AG04450 (cell line): ENCODE results near the gene RNF123. TPM values are rescaled to one million over a fixed set of nuclear protein-coding genes. Genes with fewer than 3 reads are reported as not detected.

Source experiments
- CTCF ChIA-PET: fragments of 300-600, 350-600 bp; formaldehyde crosslinking; extraction: SDS; loops from one replicate; lab custom pipeline; 2022; ENCODE audit warnings: antibody characterized with exemption, inconsistent platforms; lab: Charles Lee
- POLR2A ChIA-PET: fragments of 350-600 bp; formaldehyde crosslinking; extraction: SDS; loops from one replicate; lab custom pipeline; 2021; ENCODE audit warnings: antibody characterized with exemption, inconsistent platforms; lab: Yijun Ruan, JAX
- DNase-seq: peaks from one replicate; pipeline ENCODE4 v3.0.0-alpha.2; 2011; ENCODE audit warnings: low read depth, low spot score
- H3K27ac ChIP-seq: one replicate; pipeline ENCODE4 v1.5.1; 2012; ENCODE audit warnings: low read depth, low read length, control low read depth
- H3K27me3 ChIP-seq: one replicate; pipeline ENCODE4 v1.6.0; 2012; ENCODE audit warnings: low read length; ENCODE audit not compliant: control insufficient read depth, insufficient read depth
- H3K4me3 ChIP-seq: 2 replicates; pipeline ENCODE4 v1.5.1; 2011; ENCODE audit warnings: mild to moderate bottlenecking, low read depth, low read length, control low read depth
- H3K9me3 ChIP-seq: 2 replicates; pipeline ENCODE4 v1.5.1; 2012; ENCODE audit warnings: low read length; ENCODE audit not compliant: control insufficient read depth, insufficient read depth
- polyA plus RNA-seq: library from polyadenylated mRNA; depleted of rRNA; stranded (reverse); fragments of >200 nt; gene quantifications from 2 replicates; pipeline ENCODE4 v1.2.3, GENCODE V29; 2011
- TF ChIP-seq, protein P1 (sequence below): IDR thresholded peaks from 2 replicates; pipeline ENCODE4 v1.5.1; 2011; ENCODE audit warnings: low read depth, low read length, control low read depth, inconsistent platforms

RNF123 gene
- polyA plus RNA-seq, 1 experiment: 22.9 TPM

DNA sequence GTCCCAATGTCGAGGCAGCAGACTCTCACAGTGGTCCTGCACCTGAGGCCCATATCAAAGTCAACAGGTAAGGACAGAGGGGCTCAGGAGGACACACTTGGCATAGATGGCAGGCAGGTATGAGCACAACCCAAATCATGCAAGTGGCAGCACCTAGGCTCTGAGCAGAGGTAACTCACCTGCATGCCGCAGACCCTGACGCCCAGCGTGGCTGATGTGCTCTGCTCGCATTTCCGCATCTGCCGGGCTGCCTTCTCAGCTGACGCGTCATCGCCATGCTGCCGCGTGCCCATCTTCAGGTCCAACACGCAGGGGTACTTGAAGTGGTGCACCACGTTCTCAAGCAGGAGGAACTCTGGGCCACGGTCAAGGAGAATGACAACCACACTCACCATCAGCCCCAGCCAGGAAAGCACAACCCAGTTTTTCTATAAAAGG is 38.6 kb downstream of the RNF123 start:
- no peaks in the 10 kb centered on the region for H3K27me3 ChIP-seq
- no peak overlapping the region for H3K4me3 ChIP-seq
- TF ChIP-seq, protein P1, sequence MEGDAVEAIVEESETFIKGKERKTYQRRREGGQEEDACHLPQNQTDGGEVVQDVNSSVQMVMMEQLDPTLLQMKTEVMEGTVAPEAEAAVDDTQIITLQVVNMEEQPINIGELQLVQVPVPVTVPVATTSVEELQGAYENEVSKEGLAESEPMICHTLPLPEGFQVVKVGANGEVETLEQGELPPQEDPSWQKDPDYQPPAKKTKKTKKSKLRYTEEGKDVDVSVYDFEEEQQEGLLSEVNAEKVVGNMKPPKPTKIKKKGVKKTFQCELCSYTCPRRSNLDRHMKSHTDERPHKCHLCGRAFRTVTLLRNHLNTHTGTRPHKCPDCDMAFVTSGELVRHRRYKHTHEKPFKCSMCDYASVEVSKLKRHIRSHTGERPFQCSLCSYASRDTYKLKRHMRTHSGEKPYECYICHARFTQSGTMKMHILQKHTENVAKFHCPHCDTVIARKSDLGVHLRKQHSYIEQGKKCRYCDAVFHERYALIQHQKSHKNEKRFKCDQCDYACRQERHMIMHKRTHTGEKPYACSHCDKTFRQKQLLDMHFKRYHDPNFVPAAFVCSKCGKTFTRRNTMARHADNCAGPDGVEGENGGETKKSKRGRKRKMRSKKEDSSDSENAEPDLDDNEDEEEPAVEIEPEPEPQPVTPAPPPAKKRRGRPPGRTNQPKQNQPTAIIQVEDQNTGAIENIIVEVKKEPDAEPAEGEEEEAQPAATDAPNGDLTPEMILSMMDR: no peak
- ChIA-PET CTCF (no interaction called here), POLR2A (no interaction called here)
- DNase-seq: no peak
- H3K27ac ChIP-seq: no peak overlapping the region
- H3K9me3 ChIP-seq: no peaks in the 10 kb centered on the region

DNA sequence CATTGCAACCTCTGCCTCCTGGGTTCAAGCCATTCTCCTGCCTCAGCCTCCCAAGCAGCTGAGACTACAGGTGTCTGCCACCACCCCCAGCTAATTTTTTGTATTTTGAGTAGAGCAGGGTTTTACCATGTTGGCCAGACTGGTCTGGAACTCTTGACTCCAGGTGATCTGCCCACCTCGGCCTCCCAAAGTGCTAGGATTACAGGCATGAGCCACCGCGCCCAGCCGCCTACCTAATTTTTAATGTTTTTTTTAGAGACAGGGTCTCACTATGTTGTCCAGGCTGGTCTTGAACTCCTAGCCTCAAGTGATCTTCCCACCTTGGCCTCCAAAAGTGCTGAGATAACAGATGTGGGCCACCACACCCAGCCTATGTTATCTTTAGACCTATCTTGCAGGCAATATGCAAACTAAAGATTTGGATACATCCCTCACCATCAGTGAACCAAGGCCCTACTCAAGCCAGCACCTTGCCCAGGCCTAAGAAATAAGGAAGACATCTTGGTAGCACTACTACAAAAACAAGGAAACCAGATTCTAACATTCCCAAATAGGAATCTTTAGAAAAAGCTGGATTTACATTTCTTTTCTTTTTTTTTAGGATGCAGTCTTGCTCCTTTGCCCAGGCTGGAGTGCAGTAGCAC is 40.7 kb downstream of the RNF123 start:
- TF ChIP-seq, protein P1: no peak
- Histone ChIP-seq H3K27me3 (no peaks in the 10 kb centered on the region), H3K9me3 (no peaks in the 10 kb centered on the region), H3K4me3 (no peak overlapping the region), H3K27ac (no peak overlapping the region)
- ChIA-PET CTCF (no interaction called here), POLR2A (no interaction called here)
- DNase-seq: no peak

DNA sequence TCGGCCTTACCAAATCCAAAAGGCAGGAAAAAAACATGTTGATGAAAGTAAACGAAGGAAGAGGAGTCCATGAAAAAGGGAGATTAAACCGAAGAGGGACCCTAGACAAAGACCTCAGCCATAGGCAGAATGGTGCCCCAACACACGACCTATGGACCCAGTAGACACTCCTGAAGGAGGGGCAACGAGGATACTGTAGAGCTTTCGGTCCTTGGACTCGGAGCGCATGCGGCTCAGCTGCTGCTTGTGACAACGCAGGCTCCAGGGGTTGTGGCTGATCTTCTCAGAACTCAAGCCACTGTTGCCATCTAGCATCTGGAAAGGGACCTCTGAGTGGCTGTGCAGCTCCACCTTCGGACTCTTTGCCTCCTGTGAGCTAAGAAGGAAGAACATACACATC is 43.2 kb downstream of the RNF123 start:
- no peak overlapping the region for H3K27ac ChIP-seq
- ChIA-PET POLR2A (no interaction called here), CTCF (no interaction called here)
- no peaks in the 10 kb centered on the region for H3K27me3 ChIP-seq
- no peak overlapping the region for H3K4me3 ChIP-seq
- DNase-seq: no peak
- TF ChIP-seq, protein P1: no peak
- H3K9me3 ChIP-seq: no peaks in the 10 kb centered on the region

DNA sequence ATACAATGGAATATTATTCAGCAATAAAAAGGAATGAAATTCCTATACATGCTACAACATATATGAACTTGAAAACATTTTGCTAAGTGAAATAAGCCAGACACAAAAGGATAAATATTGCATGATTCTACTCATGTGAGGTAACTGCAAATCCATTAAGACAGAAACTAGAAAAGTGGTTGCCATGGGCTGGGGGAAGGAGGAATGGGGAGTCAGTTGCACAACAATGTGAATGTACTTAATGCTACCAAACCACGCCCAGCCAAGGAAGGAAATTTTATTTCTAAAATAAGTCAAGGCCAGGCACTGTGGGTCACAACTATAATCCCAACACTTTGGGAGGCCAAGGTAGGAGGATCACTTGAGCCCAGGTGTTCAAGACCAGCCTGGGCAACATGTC is 44.2 kb downstream of the RNF123 start:
- TF ChIP-seq, protein P1: no peak
- no peaks in the 10 kb centered on the region for H3K27me3 ChIP-seq
- ChIA-PET POLR2A (no interaction called here), CTCF (interaction anchor here (1.3 kb wide), 1 partner anchor 11 kb away, joined by 5 read pairs; no protein-coding TSS in a partner anchor)
- no peaks in the 10 kb centered on the region for H3K9me3 ChIP-seq
- no peak for DNase-seq
- no peak overlapping the region for H3K4me3 ChIP-seq
- H3K27ac ChIP-seq: no peak overlapping the region

DNA sequence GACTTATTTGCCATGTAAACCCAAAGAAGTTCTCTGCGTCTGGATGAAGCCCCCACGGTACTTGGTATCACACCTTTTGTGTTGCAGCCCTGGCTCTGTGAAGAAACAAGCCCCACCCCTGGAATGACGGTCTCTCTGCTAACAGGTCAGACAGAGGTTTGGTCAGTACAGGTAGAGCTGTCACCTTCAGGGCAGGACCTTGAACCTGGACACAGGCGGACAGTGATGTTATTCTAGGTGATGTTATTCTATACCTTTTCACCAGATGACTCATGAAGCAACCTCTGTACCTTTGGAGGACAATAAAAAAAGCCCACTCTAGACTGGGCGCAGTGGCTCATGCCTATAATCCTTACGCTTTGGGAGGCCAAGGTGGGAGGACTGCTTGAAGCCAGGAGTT is 45.4 kb downstream of the RNF123 start:
- no peak overlapping the region for H3K4me3 ChIP-seq
- CTCF ChIA-PET: interaction anchor here (1.3 kb wide), 1 partner anchor 10 kb away, joined by 5 read pairs; no protein-coding TSS in a partner anchor
- POLR2A ChIA-PET: no interaction called here
- no peaks in the 10 kb centered on the region for H3K27me3 ChIP-seq
- TF ChIP-seq, protein P1: no peak
- H3K27ac ChIP-seq: no peak overlapping the region
- H3K9me3 ChIP-seq: no peaks in the 10 kb centered on the region
- no peak for DNase-seq
